Tongue (tissue), 1 donor: ENCODE data around the gene DCP1B. TPM values are rescaled to one million over a fixed set of nuclear protein-coding genes. Genes with fewer than 3 reads are reported as not detected.

Experiments
- total RNA-seq: library from RNA; depleted of rRNA; stranded (reverse); fragments of >200 nt; gene quantifications from one replicate; pipeline ENCODE4 v1.2.3, GENCODE V29; 2014

Gene DCP1B
- total RNA-seq, 1 donor from 2014 or later = 6.2 TPM

Other genes starting within 250 kb of the DCP1B start
- gene LRTM2, start 183.9 kb downstream of the DCP1B start, total RNA-seq = not detected
- gene CACNA2D4, start 85.8 kb downstream of the DCP1B start, total RNA-seq = 3.2 TPM
- 6.5 TPM for gene CACNA1C, start 48.5 kb upstream of the DCP1B start, total RNA-seq